Right renal cortex interstitium (tissue), 3 donors: Measurements from ENCODE around the gene MCIDAS. TPM values are rescaled to one million over a fixed set of nuclear protein-coding genes. Genes with fewer than 3 reads are reported as not detected.

Experiments
- DNase-seq, 3 donors: peaks; one replicate each; pipeline ENCODE4 v3.0.0-alpha.2; 2013; ENCODE audit warnings: low read depth in 3 of 3, low spot score in 2 of 3
- polyA plus RNA-seq, 3 donors: library from polyadenylated mRNA; unstranded; fragments of 120-200 nt; gene quantifications; one replicate each; pipeline ENCODE4 v1.2.1, GENCODE V29; 2013; ENCODE audit not compliant: insufficient read length in 3 of 3

Gene MCIDAS
- under 1 TPM; 0.76 to 0.94 (median 0.83) TPM for polyA plus RNA-seq

DNA sequence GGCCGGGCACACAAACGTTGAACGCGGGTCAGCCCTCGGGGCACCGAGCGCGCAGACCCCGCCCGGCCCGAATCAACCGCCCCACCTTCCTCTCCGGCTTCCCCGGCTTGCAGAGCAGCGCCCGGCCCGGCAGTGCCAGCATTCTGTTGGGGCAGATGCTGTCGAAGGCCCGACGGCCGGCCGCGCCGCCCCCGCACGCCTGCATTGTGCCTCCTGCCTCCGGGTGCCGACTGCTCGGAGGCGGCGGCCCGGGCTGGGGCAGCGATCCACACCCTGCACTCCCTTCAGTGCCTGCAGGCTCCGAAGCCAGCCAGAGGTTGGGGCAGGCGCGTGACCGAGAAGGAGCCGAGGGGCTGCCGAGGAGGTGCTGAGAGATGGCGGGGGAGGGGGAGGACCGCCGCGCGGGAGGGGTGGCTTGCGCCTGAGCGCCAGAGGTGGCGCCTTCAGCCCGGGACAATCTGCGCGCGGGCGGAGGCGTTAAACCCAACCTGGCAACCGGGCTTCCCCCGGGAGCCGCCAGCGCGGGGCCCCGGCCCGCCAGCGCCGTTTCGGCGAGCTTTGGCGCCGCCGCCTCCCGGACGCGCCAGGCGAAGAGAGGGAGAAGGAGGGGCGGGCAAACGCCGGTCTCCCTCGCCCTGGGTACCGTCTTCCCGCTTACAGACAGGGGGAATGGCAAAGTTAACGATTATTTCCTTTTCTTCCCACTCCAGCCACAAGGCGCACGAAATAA, at the start of gene MCIDAS:
MCIDAS (minus strand) TSS at position 382 of the 730 bp plus-strand sequence; CDS start at position 205, 177 bp downstream.
- no peak for DNase-seq

DNA sequence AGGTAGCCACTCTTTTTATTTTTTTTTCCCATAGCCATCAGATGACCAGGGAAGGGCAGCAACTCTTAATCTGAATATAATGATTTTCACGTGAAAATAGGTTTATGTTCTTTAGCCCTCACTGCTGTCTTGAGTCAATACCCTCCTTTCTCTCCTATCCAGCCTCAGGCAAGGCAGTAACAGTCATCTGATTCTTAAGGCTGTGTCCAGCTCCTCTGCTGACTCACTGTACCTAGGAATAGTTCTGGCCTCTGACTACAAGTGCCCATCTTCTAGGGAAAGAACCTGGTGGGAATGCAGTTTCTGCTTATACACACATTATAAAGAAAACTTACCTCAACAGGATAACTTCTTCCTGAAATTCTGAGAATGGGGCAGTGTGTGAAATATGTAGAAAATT, 49.7 kb upstream of the MCIDAS start:
- DNase-seq, result no peak

GRCh38 chr5:55258339-55258738, 31.2 kb upstream of the MCIDAS start:
- DNase-seq, result no peak

- DNase-seq, result no peak
These were observed 27.7 kb upstream of the MCIDAS start for GRCh38 chr5:55254802-55255201.

DNA sequence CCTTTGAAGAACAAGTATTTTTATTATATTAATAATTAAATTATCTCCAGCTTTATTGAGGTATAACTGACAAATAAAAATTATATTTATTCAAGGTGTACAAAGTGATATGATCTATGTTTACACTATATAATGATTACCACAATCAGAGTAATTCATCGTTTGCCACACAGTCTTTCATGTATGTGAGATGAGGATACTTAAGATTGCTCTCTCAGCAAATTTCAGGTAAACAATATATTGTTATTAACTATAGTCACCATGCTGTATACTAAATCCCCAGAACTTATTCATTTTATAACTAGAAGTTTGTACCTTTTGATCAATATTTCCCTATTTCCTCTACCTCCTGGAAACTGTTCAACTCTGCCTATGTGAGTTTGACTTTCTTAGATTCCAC, 22.9 kb upstream of the MCIDAS start:
- DNase-seq, result no peak

- no peak for DNase-seq
These were observed 14.6 kb upstream of the MCIDAS start for GRCh38 chr5:55241746-55242145.

DNA sequence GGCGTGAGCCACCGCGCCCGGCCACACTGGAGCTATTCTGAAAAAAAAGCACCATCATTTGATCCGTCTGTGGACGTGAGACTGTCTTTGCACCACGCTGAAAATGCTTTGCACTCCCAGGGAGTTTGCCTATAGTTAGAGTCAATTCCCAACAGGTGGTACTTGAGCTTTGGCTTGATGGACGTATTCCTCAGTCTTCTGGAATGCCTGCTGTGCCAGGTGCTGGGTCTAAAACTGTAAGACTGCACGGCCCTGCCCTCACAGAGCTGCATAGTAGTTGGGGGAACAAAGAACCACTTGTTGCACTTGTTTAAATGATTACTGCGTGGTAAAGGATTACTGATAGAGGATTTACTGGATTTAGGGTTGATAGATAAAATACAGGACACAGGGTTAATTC, 9.7 kb upstream of the MCIDAS start:
- DNase-seq, result no peak

DNA sequence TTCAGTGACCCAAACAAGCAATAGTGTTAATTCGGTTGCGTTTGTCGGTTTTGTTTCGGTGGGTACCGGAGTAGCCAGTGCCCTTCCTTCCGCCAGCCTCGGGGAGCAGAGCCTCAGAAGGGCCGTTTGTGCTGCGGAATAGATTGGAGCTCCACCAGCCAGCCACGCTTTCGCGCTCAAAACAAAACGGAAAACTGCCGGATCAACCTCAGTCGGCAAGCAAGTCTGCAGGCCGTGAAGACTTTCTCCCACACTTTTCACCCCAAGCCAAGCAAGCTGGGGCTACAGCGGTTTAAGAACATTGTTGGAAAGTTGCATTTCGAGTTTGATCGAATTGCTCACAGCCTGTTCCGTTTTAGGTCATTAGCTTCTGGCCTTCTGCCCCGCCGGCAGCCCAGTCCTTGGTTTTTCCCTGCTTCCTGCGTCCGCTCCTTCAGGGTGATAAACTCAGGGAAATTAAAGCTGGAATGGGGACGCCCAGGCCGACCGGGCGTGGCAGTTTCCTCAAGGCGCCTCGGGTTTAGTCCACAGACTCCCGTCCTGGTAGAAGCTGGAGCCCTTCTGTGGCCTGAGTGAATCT, 7.1 kb upstream of the MCIDAS start:
- DNase-seq, result no peak

GRCh38 chr5:55232985-55233928, 6.1 kb upstream of the MCIDAS start, which contains the start of gene CCNO:
Gene CCNO (minus strand): TSS chr5:55233608. CDS start chr5:55233523, 85 bp downstream.
- no peak for DNase-seq

DNA sequence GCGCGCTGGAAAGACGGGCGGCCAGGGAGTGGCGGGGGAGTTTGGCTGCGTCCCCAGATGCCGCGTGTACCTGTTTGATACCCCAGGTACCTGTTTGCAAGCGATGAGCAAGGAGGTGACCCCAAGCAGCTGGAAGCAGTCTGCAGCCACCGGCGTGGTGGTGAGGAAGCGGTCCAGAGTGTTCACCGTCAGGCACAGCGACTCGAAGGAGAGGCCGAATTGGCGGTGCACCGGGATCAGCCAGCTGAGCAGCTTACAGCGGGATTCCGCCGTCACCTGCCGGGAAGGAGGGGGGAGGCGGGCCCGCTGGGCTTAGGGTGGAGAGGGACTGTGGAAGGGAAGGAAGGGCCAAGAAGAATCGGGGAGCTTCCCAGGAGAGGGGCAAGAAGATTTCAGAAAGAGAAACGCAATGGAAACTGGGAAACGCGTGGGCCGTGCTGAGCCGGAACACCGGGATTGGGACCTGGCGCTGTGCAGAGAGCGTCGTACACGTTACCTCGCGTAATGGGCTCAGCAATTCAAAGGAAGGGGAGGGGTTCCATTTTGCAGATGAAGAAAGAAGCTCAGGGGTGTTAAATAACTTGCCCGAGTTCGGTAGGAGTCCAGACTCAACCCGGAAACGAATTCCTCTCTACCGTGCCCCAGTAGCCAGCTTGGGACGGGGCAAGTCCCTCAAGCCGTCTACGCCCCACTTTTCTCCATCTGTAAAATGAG, 5.3 kb upstream of the MCIDAS start:
- DNase-seq, result no peak

- DNase-seq, result no peak
These were observed 4.8 kb upstream of the MCIDAS start for GRCh38 chr5:55231919-55232270.

GRCh38 chr5:55231029-55231918, 4.2 kb upstream of the MCIDAS start:
- no peak for DNase-seq

- DNase-seq, result no peak
These were observed 3.0 kb upstream of the MCIDAS start for GRCh38 chr5:55230086-55230629.

DNA sequence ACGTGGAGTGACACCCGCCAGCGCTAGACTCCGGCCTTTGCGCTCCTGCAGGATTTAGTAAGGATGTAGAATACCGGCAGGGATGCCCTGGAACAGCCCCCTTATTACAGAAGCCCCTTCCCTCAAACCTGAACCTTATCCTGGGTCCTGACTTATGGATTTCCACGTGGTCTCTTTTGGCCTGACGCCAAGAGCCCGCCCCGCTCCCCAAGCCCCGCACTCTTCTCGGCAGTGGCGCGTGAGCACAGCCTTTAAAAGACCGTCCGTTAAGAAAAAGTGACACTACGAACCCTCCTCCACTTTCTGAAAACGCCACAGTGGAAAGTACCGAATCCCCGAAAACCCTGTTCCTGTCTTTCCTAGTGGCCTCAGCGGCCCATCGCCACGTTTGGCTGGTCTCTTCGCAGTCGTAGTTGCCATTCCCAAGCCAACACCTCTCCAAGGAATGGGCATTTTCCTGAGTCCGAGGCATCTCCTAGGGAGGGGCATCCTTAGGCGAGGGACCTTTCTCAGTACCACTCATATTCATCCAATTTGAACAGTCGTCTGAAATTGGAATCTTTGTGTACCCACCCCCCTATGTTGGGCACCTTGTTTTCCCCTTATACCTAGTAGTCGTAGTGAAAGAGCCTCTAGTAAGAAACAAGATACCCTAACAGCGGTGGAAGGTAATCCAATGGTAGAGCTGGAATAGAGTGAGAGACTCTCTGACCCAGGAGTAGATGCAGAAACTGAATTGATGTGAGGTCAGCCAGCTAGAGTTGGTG, 732 bp upstream of the MCIDAS start:
- no peak for DNase-seq

DNA sequence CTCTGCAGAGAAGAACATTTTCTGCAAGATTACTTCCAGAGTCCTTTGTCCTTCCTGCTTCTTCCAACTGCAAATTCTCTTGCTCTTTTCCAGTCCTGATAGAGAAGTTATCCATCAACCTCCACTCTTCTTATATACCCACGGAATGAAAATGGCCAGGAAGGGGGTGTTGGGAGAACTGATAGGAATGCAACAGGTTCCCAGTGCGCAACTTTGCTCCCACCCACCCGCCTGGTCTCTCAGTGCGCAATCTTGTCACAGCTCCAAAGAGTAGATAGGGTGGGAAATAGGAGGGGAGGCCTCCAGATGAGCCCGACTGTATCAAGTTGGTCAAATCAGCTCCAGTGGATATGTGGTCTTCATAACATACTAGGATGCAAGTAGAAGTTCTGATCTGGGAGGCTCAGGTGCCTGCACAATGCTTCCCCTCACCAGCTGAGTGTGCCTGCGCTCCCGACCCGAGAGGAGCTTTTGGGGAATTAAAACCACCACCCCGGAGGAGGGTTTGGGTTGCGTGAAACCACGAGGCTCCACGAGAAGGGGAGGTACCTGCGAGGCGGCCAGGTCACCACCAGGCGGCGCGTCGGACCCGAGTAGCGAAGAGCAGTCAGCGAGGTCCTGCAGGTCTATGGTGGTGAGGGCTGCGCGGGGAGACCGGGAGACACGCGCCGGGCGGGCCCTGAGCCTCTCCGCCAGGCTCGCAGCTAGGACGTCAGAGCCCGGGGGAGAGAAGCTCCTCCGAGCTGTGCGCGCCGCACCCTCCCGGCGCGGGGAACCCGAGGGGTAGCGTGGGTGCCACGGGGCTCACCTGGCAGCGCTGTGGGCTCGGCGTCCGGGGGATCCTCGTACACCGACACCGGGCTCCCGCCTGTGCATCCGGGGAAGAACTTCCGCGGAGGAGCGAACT, 835 bp downstream of the MCIDAS start:
- no peak for DNase-seq

GRCh38 chr5:55225346-55225745, 1.8 kb downstream of the MCIDAS start:
- no peak for DNase-seq

DNA sequence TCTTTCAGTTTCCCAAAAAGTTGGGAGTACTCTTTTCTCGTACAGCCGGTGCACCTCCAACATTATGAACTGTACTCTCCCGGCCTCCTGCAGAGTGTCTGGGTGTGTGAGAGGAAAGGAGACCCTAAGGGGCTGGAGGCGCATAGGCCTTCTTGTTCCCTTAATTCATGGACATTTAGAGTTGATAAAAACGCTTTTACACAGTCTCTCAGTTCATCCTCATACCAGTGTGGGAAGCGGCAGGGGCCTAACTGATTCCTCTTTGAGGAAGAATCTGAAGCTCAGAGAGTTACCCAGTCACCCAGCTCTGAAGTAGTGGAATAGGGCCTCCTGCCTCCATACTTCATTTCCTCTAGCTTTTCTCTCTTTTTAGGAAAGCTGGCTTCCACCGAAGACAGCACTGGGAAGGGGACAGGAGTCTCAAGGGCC, 3.3 kb downstream of the MCIDAS start:
- DNase-seq, result no peak
